H9 (cell line): ENCODE data around the gene LKAAEAR1. TPM values are rescaled to one million over a fixed set of nuclear protein-coding genes. Genes with fewer than 3 reads are reported as not detected.
A peak's percentile ranks its signal among the peaks of the same experiment; 100 is the strongest.

Experiments used
- DNase-seq: peaks from one replicate; pipeline ENCODE4 v3.0.0-alpha.2; 2017
- H2AFZ ChIP-seq: one replicate; pipeline ENCODE4 v1.6.1; 2013; ENCODE audit warnings: mild to moderate bottlenecking, low read length, control low read depth, moderate library complexity
- H2AK5ac ChIP-seq: 2 replicates; pipeline ENCODE4 v1.6.1; 2013; ENCODE audit warnings: low read length, control low read depth, mixed read lengths; ENCODE audit not compliant: insufficient read length
- H2BK120ac ChIP-seq: one replicate; pipeline ENCODE4 v1.6.1; 2013; ENCODE audit warnings: low read depth, mild to moderate bottlenecking, low read length, control low read depth, inconsistent platforms; ENCODE audit not compliant: poor library complexity, severe bottlenecking
- H2BK12ac ChIP-seq: 2 replicates; pipeline ENCODE4 v1.6.1; 2013; ENCODE audit warnings: low read length, control low read depth, mixed read lengths, low read depth; ENCODE audit not compliant: insufficient read length
- H2BK15ac ChIP-seq: 2 replicates; pipeline ENCODE4 v1.6.1; 2013; ENCODE audit warnings: low read depth, low read length, control low read depth
- H2BK20ac ChIP-seq: one replicate; pipeline ENCODE4 v1.6.1; 2013; ENCODE audit warnings: low read depth, mild to moderate bottlenecking, low read length, control low read depth, inconsistent platforms; ENCODE audit not compliant: poor library complexity, severe bottlenecking
- H2BK5ac ChIP-seq: 2 replicates; pipeline ENCODE4 v1.6.1; 2013; ENCODE audit warnings: low read length, control low read depth, mixed read lengths; ENCODE audit not compliant: insufficient read length
- H3K14ac ChIP-seq: 2 replicates; pipeline ENCODE4 v1.6.1; 2013; ENCODE audit warnings: low read length, control low read depth; ENCODE audit not compliant: insufficient read depth
- H3K18ac ChIP-seq: 2 replicates; pipeline ENCODE4 v1.6.1; 2013; ENCODE audit warnings: low read depth, mild to moderate bottlenecking, mixed read lengths, low read length, control low read depth; ENCODE audit not compliant: insufficient read length
- H3K23ac ChIP-seq: 2 replicates; pipeline ENCODE4 v1.6.1; 2013; ENCODE audit warnings: low read length, control low read depth, mixed read lengths, low read depth; ENCODE audit not compliant: insufficient read length
- H3K23me2 ChIP-seq: 2 replicates; pipeline ENCODE4 v1.6.1; 2013; ENCODE audit warnings: low read depth, mild to moderate bottlenecking, mixed read lengths, low read length, control low read depth; ENCODE audit not compliant: insufficient read length, poor library complexity, severe bottlenecking
- H3K27ac ChIP-seq: 2 replicates; pipeline ENCODE4 v1.5.1; 2013; ENCODE audit warnings: low read length, control low read depth, mixed read lengths, low read depth; ENCODE audit not compliant: insufficient read length
- H3K27me3 ChIP-seq: 2 replicates; pipeline ENCODE4 v1.6.1; 2013; ENCODE audit warnings: low read length, control low read depth, inconsistent platforms; ENCODE audit not compliant: insufficient read depth
- H3K4ac ChIP-seq: 2 replicates; pipeline ENCODE4 v1.6.1; 2013; ENCODE audit warnings: low read depth, mild to moderate bottlenecking, control low read depth, inconsistent platforms, low read length, moderate library complexity
- H3K4me1 ChIP-seq: 2 replicates; pipeline ENCODE4 v1.6.1; 2013; ENCODE audit warnings: low read length, control low read depth, inconsistent platforms; ENCODE audit not compliant: insufficient read depth
- H3K4me2 ChIP-seq: 2 replicates; pipeline ENCODE4 v1.6.1; 2013; ENCODE audit warnings: low read length, control low read depth, mixed read lengths; ENCODE audit not compliant: insufficient read length, insufficient read depth
- H3K56ac ChIP-seq: 2 replicates; pipeline ENCODE4 v1.6.1; 2013; ENCODE audit warnings: low read depth, mild to moderate bottlenecking, mixed read lengths, low read length, control low read depth; ENCODE audit not compliant: insufficient read length
- H3K79me1 ChIP-seq: 2 replicates; pipeline ENCODE4 v1.6.1; 2013; ENCODE audit warnings: low read depth, mild to moderate bottlenecking, moderate library complexity, low read length, control low read depth, inconsistent platforms; ENCODE audit not compliant: insufficient read depth, poor library complexity, severe bottlenecking
- H3K79me2 ChIP-seq: 2 replicates; pipeline ENCODE4 v1.6.1; 2013; ENCODE audit warnings: low read length, control low read depth, inconsistent platforms; ENCODE audit not compliant: insufficient read depth
- H3K9ac ChIP-seq: 2 replicates; pipeline ENCODE4 v1.6.1; 2013; ENCODE audit warnings: low read length, control low read depth, mixed read lengths; ENCODE audit not compliant: insufficient read length; ENCODE audit errors: extremely low read depth
- H3K9me3 ChIP-seq: one replicate; pipeline ENCODE4 v1.6.1; 2013; ENCODE audit warnings: low read depth, low read length, inconsistent platforms; ENCODE audit not compliant: control insufficient read depth
- H3T11ph ChIP-seq: one replicate; pipeline ENCODE4 v1.6.1; 2013; ENCODE audit warnings: mild to moderate bottlenecking, low read length, control low read depth, inconsistent platforms
- H4K20me1 ChIP-seq: one replicate; pipeline ENCODE4 v1.6.1; 2013; ENCODE audit not compliant: control insufficient read depth, insufficient read length, insufficient read depth
- H4K5ac ChIP-seq: 2 replicates; pipeline ENCODE4 v1.6.1; 2013; ENCODE audit warnings: low read depth, mild to moderate bottlenecking, mixed read lengths, low read length, control low read depth; ENCODE audit not compliant: insufficient read length
- H4K8ac ChIP-seq: replicated peaks from 2 replicates; pipeline ENCODE4 v1.6.1; 2013; ENCODE audit warnings: low read length, control low read depth, mixed read lengths, low read depth; ENCODE audit not compliant: insufficient read length
- H4K91ac ChIP-seq: 2 replicates; pipeline ENCODE4 v1.6.1; 2013; ENCODE audit warnings: low read depth, mild to moderate bottlenecking, moderate library complexity, mixed read lengths, low read length, control low read depth; ENCODE audit not compliant: insufficient read length
- H3K27ac Mint-ChIP-seq, 3 experiments: 2 replicates in 2 of 3; 3 replicates in 1 of 3; pipeline ENCODE4 v1.8.0; 2020 to 2021; ENCODE audit warnings: mixed read lengths in 3 of 3, mild to moderate bottlenecking in 1 of 3, moderate library complexity in 1 of 3
- H3K27me3 Mint-ChIP-seq: 2 replicates; pipeline ENCODE4 v1.8.0; 2021; ENCODE audit warnings: low read depth, mild to moderate bottlenecking, moderate library complexity, mixed read lengths
- H3K36me3 Mint-ChIP-seq, 3 experiments: 2 replicates in 2 of 3; 3 replicates in 1 of 3; pipeline ENCODE4 v1.8.0; 2020 to 2021; ENCODE audit warnings: low read depth in 3 of 3, mixed read lengths in 3 of 3; ENCODE audit not compliant: insufficient read depth in 1 of 3
- H3K4me1 Mint-ChIP-seq, 2 experiments: 2 replicates each; pipeline ENCODE4 v1.8.0; 2020; ENCODE audit warnings: mixed read lengths in 2 of 2
- H3K4me3 Mint-ChIP-seq, 2 experiments: 2 replicates in 1 of 2; 3 replicates in 1 of 2; pipeline ENCODE4 v1.8.0; 2020 to 2021; ENCODE audit warnings: mild to moderate bottlenecking in 2 of 2, mixed read lengths in 2 of 2, moderate library complexity in 1 of 2
- H3K9me3 Mint-ChIP-seq, 2 experiments: 2 replicates in 1 of 2; 3 replicates in 1 of 2; pipeline ENCODE4 v1.8.0; 2020; ENCODE audit warnings: mild to moderate bottlenecking in 2 of 2, mixed read lengths in 2 of 2, moderate library complexity in 1 of 2
- CTCF ChIP-seq: fragments of 200-600 bp; sonication (generic); conservative IDR thresholded peaks from 3 replicates; pipeline ENCODE4 v1.8.0; 2021; ENCODE audit warnings: antibody characterized with exemption, mild to moderate bottlenecking
- WGBS: extraction: QIAGEN DNeasy Blood & Tissue Kit; methylation state at CpG from one replicate; pipeline ENCODE4 v1.1.7; 2013; ENCODE audit warnings: missing lambda C conversion rate, low lambda C conversion rate, mixed read lengths; ENCODE audit not compliant: insufficient read length; ENCODE audit errors: extremely low coverage; 5-methylcytosine and 5-hydroxymethylcytosine counted together
- total RNA-seq: library from RNA; stranded (reverse); gene quantifications from 2 replicates; pipeline ENCODE4 v1.2.1, GENCODE V29; 2021

The LKAAEAR1 gene
- total RNA-seq, 1 experiment from 2014 or later: 0.39 TPM

DNA sequence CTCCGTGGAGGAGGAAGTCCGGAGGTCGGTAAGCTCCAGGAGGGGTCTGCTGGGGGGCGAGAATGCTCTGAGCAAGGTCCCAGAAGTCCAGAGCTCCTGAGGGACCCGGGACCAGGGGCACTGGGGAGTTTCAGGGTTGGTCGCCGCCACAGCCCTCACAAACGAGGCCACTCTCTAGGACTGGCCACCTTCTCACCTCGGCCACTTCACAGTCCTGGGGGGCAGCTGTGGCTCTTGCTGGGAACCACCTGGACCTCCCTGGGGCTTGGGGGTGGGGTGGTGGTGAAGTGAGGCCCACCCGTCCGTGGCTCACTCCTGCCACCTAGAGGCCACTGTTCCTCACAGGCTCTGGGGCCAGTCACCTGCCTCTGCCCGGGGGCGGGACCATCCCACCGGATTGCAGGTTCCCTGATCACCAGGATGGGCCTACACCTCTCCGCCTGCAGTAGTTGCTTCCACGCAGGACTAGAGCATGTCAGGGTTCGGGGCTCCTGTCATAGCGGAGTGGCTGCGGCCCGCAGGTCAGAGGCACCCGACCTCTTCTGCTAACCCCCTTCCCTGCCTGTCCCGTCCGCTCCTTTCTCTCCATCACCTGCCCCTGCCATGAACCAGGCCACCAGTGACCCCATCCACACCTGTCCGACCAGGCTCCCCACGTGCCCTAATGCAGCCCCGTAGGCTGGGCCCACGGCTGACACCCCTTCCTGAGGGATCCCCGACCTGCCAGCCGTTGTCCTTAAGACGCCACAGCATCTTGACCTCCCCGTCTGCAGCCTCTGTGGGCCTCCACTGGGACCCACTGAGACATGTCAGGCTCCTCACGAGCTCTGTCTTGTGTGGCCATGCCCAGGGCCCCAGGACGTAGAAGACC lies 26.3 kb downstream of the LKAAEAR1 start:
- H2BK5ac ChIP-seq: no peak overlapping the region
- no peak overlapping the region for H2BK20ac ChIP-seq
- WGBS: no CpG with 5 or more reads among the region's 33 CpGs
- no peaks in the 10 kb centered on the region for H3K79me2 ChIP-seq
- H3K23me2 ChIP-seq: no peaks in the 10 kb centered on the region
- no peaks in the 10 kb centered on the region for H3K27me3 ChIP-seq
- no peaks in the 10 kb centered on the region for H4K20me1 ChIP-seq
- no peak overlapping the region for H3K18ac ChIP-seq
- H3K36me3 Mint-ChIP-seq: no peaks in the 10 kb centered on the region; a peak in 1 of 7 replicates
- peaks cover 28 to 38% of the 10 kb centered on the region in 2 experiments for H3K4me1 Mint-ChIP-seq
- H3K4me2 ChIP-seq: no peak overlapping the region
- H4K5ac ChIP-seq: no peak overlapping the region
- no peak overlapping the region for H4K91ac ChIP-seq
- H2BK15ac ChIP-seq: no peak overlapping the region
- H2BK120ac ChIP-seq: no peak overlapping the region
- no peak overlapping the region for H2AFZ ChIP-seq
- no peak overlapping the region for H2BK12ac ChIP-seq
- peak; percentile 94 for TF ChIP-seq CTCF
- no peak overlapping the region for H4K8ac ChIP-seq
- peaks cover 12% of the 10 kb centered on the region for H3K27me3 Mint-ChIP-seq
- no peak overlapping the region for H3K4ac ChIP-seq
- H3K9me3 Mint-ChIP-seq: no peaks in the 10 kb centered on the region; a peak in 1 of 5 replicates
- no peak overlapping the region for H3K56ac ChIP-seq
- H3T11ph ChIP-seq: no peak overlapping the region
- H3K9ac ChIP-seq: no peak overlapping the region
- H2AK5ac ChIP-seq: no peak overlapping the region
- H3K27ac ChIP-seq: no peak overlapping the region
- H3K23ac ChIP-seq: no peak overlapping the region
- no peak overlapping the region; a peak in 1 of 7 replicates for H3K27ac Mint-ChIP-seq
- no peak overlapping the region for H3K14ac ChIP-seq
- no peaks in the 10 kb centered on the region for H3K79me1 ChIP-seq
- H3K4me3 Mint-ChIP-seq: peak overlapping the region in 1 of 2 experiments; percentile 23; a peak in 1 of 5 replicates
- DNase-seq: peak; percentile 90
- no peaks in the 10 kb centered on the region for H3K4me1 ChIP-seq
- no peaks in the 10 kb centered on the region for H3K9me3 ChIP-seq
